SHP77 (cell line): ENCODE measurements around the gene SULT1B1.

ENCODE experiments used
- DNase-seq, 2 experiments: peaks; one replicate each; lab custom pipeline; 2025; lab: John Stamatoyannopoulos, UW

Gene SULT1B1

GRCh38 chr4:69749771-69750170 lies 10.6 kb downstream of the SULT1B1 start:
- DNase-seq, result no peak

DNA sequence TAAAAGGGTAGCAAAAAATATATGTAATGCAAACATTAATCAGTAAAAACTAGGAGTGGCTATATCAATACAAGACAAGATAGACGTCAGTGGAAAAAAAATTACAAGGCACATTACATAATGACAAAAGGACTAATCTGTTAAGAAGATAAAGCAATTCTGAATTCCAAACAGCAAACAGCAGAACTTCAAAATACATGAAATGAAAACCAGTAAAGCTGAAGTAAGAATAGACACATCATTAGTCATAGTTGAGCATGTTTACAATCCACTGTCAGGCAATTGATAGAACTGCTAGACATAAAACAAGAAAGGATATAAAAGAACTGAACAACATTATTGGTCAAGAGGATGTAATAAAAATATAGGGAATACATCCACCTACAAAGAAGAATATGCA lies 12.2 kb downstream of the SULT1B1 start:
- DNase-seq, result no peak

GRCh38 chr4:69744157-69744478 lies 16.3 kb downstream of the SULT1B1 start:
- no peak for DNase-seq

- DNase-seq, result no peak
Measured at GRCh38 chr4:69743476-69744156, 16.8 kb downstream of the SULT1B1 start.

GRCh38 chr4:69742596-69742995 lies 17.8 kb downstream of the SULT1B1 start:
- no peak for DNase-seq

GRCh38 chr4:69738872-69739271 lies 21.5 kb downstream of the SULT1B1 start:
- no peak for DNase-seq

- no peak for DNase-seq
Measured at GRCh38 chr4:69735119-69735518, 25.3 kb downstream of the SULT1B1 start.

- no peak for DNase-seq
Measured at GRCh38 chr4:69731847-69732246, 28.6 kb downstream of the SULT1B1 start.

- DNase-seq, result no peak
Measured at GRCh38 chr4:69731241-69731640, 29.2 kb downstream of the SULT1B1 start.

DNA sequence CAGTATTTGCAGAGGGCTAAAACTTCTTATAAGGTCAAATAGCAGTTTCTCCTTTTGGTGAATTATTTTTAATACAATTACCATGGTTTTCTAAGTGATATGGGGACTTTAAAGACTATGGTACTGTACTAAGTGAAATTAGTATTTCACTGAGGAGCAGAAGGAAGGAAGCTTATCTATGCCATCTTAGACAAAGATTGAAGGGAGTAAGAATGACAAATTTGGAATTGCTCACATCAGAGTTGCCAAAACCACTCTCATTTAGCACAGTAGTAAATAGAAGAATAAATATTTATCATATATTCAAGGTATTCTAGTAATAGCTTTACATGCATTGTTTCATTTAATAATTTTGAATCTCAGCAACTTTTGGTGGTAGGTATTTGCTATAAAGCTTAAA lies 30.4 kb downstream of the SULT1B1 start:
- DNase-seq, result no peak

DNA sequence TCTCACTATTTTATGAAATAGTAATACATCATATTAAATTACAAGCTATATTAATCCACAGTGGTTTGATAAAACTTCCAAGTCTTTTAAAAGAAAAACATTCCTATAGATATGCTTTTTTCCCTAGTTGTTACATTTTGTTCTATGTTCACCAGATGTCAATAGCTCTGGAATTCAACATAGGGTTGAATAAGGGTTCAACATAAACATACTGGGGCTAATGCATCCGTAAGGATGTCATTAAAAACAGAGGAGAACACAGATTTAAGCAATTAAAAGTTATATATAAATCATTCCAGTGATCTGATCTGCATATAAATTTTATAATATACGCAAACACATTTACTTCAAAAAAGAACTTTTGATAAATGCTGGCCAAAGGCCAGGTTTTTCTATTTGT lies 32.5 kb downstream of the SULT1B1 start:
- DNase-seq, result no peak

DNA sequence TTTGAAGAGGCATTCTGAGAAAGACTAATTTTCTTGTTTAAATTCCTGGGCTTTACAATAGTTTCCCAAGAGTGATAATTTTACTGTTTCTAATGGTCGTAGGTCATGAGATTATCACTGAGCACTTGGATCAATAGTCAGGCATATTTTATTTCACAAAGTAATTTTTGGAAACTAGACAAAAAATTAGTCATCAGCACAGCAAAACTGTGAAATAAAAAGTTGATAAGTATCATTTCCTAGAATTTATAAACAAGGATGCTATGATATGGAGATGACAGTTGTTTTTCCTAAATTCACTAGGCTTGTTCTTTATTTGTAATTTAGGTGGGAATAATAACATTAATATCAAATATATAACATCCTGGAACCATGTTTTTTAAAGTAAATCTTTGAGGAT lies 33.0 kb downstream of the SULT1B1 start:
- DNase-seq, result no peak

DNA sequence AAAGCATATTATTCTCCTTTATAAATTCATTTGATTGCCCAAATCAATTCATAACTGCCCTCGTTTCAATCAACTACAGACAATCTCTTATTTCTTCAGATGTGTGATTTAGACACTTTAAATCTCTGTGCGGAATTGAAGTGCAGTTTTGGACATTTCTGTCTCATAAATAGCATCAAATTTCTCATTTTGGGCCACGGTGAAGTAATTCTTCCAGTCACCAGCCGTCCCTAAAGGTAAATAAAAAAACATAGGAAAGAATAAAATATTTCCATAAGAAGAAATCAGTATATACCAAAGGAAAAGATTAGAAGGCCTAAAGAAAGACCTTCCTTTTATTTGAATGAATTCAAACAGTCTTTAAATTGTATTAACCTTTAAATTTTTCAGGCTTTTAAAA lies 33.4 kb downstream of the SULT1B1 start:
- no peak for DNase-seq

GRCh38 chr4:69718396-69719271 lies 41.8 kb downstream of the SULT1B1 start:
- DNase-seq, result no peak

GRCh38 chr4:69717778-69718177 lies 42.6 kb downstream of the SULT1B1 start:
- no peak for DNase-seq

DNA sequence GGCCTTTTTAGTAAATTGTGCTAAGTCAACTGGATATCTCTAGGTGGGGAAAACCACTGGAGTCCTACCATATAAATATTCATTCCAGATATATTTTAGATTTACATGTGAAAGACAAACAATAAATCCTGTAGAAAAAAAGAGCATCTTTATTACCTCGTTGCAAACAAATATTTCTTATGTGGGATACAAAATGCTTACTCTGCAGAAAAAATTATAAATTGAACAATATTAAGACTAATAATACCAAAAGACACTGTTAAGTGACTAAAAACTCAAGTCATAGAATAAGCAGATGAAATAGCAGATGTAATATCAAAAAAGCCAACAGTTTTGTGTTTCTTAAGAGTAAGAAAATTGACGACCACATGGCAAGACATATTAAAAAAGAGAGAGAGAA lies 43.8 kb downstream of the SULT1B1 start:
- no peak for DNase-seq

DNA sequence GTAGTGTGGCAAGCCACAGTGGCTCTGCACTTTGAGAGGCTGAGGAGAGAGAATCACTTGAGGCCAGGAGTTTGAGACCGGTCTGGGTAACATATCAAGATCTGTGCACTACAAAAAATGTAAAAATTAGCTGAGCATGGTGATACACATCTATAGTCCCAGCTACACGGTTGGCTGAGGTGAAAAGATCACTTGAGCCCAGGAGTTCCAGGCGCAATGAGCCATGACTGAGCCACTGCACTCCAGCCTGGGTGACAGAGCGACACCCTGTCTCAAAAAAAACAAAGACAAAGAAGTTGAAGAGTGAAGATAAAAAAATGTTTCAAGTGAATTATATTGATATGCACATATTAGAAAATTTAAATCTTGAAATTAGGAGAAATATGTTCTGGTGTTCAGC lies 46.3 kb downstream of the SULT1B1 start:
- no peak for DNase-seq

- DNase-seq, result no peak
Measured at GRCh38 chr4:69713593-69713992, 46.8 kb downstream of the SULT1B1 start.

DNA sequence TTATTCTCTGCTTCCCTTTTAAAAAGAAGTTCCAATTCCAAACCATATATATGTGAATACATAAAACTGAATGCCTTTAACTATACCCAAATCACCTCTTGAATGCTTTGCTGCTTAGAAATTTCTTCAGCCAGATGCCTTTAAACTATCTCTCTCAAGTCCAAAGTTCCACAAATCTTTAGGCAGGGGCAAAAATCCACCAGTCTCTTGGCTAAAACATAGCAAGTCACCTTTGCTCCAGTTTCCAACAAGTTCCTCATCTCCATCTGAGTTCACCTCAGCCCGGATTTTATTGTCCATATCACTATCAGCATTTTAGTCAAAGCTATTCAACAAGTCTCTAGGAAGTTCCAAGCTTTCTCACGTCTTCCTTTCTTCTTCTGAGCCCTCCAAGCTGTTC lies 49.8 kb downstream of the SULT1B1 start:
- no peak for DNase-seq

DNA sequence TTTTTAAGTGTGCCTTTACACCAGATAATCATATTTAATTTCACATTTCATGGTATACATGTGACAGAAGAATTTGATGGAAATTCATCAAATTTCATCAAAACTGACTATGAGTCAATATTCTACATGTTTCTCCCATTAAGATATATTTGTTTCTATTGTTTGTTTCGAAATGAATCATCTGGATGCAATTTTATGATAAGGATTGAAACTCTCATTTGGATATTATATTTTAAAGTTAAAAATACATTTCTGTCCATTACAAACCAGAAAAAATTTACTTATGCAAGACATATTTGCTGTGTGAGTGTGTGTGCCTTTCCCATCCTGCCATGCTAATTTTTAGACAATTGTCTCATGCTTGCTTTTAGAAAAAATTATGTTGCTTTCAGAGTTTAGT lies 52.2 kb downstream of the SULT1B1 start:
- no peak for DNase-seq

DNA sequence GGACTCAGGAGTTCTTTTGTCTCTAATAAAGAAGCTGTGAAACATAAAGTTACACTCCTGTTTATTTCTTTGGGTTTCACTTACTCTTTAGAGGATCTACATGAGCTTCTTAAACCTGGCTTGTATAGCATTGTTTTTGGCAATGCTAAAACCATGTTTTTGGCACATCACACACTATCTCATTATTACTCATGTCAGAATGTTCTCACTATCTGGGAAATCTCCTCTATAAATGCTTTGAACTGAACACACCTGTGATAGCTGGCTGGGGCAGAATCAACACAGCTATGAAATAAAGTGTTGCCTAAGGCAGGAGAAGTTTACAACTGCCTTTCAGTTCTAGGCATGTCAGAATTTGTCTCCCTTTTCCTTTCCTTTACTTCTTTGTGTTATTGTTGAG lies 52.6 kb downstream of the SULT1B1 start:
- no peak for DNase-seq

GRCh38 chr4:69702201-69702600 lies 58.2 kb downstream of the SULT1B1 start:
- no peak for DNase-seq

GRCh38 chr4:69701696-69702095 lies 58.7 kb downstream of the SULT1B1 start:
- no peak for DNase-seq
